Tibial nerve (tissue), 3 donors: Measurements from ENCODE around the gene MRPS34.

Experiments
- CTCF ChIP-seq, 5 experiments: fragments of 200-600 bp in 3 of 5; fragments of 450-650 bp in 2 of 5; sonication (generic) in 3 of 5; IDR thresholded peaks; one replicate each; pipeline ENCODE4 v1.5.1; 2016 to 2019; ENCODE audit warnings: antibody characterized with exemption in 5 of 5, mild to moderate bottlenecking in 3 of 5, moderate library complexity in 2 of 5
- POLR2A ChIP-seq, 2 donors: fragments of 450-650 bp; IDR thresholded peaks; one replicate each; pipeline ENCODE4 v1.6.1; 2017; ENCODE audit warnings: antibody characterized with exemption in 2 of 2, mild to moderate bottlenecking in 2 of 2, moderate library complexity in 2 of 2

- TF ChIP-seq POLR2A (IDR thresholded peaks at IDR 0.05) (no peak), CTCF (IDR thresholded peaks at IDR 0.05) (no peak)
Observed at GRCh38 chr16:1765826-1766225, 7.1 kb downstream of the MRPS34 start.
